HG03575 (cell line): ENCODE measurements around the gene CRELD2.

Experiments
- ATAC-seq: cut with Tn5 transposase; IDR thresholded peaks from one replicate; pipeline ENCODE4 v1.9.1; 2021; ENCODE audit not compliant: unreplicated experiment, insufficient number of reproducible peaks, low FRiP score; ENCODE audit errors: extremely low read depth

Gene CRELD2

GRCh38 chr22:49886346-49887063, 31.9 kb upstream of the CRELD2 start:
- no peak for ATAC-seq

- ATAC-seq: no peak
Observed at GRCh38 chr22:49887064-49887451, 31.4 kb upstream of the CRELD2 start.

GRCh38 chr22:49887702-49888101, 30.7 kb upstream of the CRELD2 start:
- ATAC-seq: no peak

GRCh38 chr22:49889071-49889470, 29.4 kb upstream of the CRELD2 start:
- ATAC-seq: no peak

GRCh38 chr22:49892226-49892899, 26.1 kb upstream of the CRELD2 start:
- no peak for ATAC-seq

GRCh38 chr22:49893025-49893424, 25.4 kb upstream of the CRELD2 start:
- no peak for ATAC-seq

- ATAC-seq: no peak
Observed at GRCh38 chr22:49894322-49895054, 23.9 kb upstream of the CRELD2 start.

GRCh38 chr22:49896201-49896600, 22.2 kb upstream of the CRELD2 start:
- no peak for ATAC-seq

- ATAC-seq: no peak
Observed at GRCh38 chr22:49897015-49897684, 21.3 kb upstream of the CRELD2 start.

- no peak for ATAC-seq
Observed at GRCh38 chr22:49899530-49899929, 18.9 kb upstream of the CRELD2 start.

GRCh38 chr22:49900441-49901230, 17.8 kb upstream of the CRELD2 start:
- no peak for ATAC-seq

GRCh38 chr22:49901457-49901856, 17.0 kb upstream of the CRELD2 start:
- ATAC-seq: no peak

GRCh38 chr22:49903322-49904039, 15.0 kb upstream of the CRELD2 start:
- no peak for ATAC-seq

GRCh38 chr22:49904040-49904369, 14.4 kb upstream of the CRELD2 start:
- no peak for ATAC-seq

- ATAC-seq: no peak
Observed at GRCh38 chr22:49905465-49905864, 13.0 kb upstream of the CRELD2 start.

GRCh38 chr22:49906071-49906798, 12.2 kb upstream of the CRELD2 start:
- ATAC-seq: no peak

GRCh38 chr22:49906799-49907290, 11.6 kb upstream of the CRELD2 start:
- no peak for ATAC-seq

GRCh38 chr22:49907807-49908206, 10.6 kb upstream of the CRELD2 start:
- ATAC-seq: no peak
